H1 (cell line): ENCODE results near the gene PLOD1. TPM values are rescaled to one million over a fixed set of nuclear protein-coding genes. Genes with fewer than 3 reads are reported as not detected.

Source experiments
- CTCF ChIA-PET: fragments of 300-600 bp; sonication (Branson Sonifier 250); formaldehyde crosslinking; loops from one replicate; lab custom pipeline; 2021; ENCODE audit not compliant: partially characterized antibody; lab: Charles Lee
- POLR2A ChIA-PET: fragments of 300-600 bp; sonication (Branson Sonifier 250); formaldehyde crosslinking; loops from one replicate; lab custom pipeline; 2021; ENCODE audit warnings: inconsistent platforms; ENCODE audit not compliant: partially characterized antibody; lab: Charles Lee
- DNase-seq, 2 experiments: peaks; one replicate each; pipeline versions ENCODE4 v3.0.0 to v3.0.0-alpha.2; 2010 to 2022; ENCODE audit warnings: low spot score in 2 of 2, low read depth in 1 of 2, mixed read lengths in 1 of 2
- FAIRE-seq: peaks from 2 replicates; lab custom pipeline; 2011; peaks lifted over from hg19 to GRCh38; lab: Jason Lieb, UNC
- H2AFZ ChIP-seq: 2 replicates; pipeline ENCODE4 v1.8.1; 2012; ENCODE audit warnings: low read length, inconsistent platforms
- H2AK5ac ChIP-seq: 2 replicates; pipeline ENCODE4 v1.6.1; 2013; ENCODE audit warnings: low read depth, low read length
- H2BK120ac ChIP-seq: replicated peaks from 2 replicates; pipeline ENCODE3; 2013; ENCODE audit warnings: low read depth, low read length, inconsistent platforms
- H2BK12ac ChIP-seq: 2 replicates; pipeline ENCODE4 v1.6.1; 2013; ENCODE audit warnings: low read depth, low read length
- H2BK15ac ChIP-seq: 2 replicates; pipeline ENCODE4 v1.6.1; 2013; ENCODE audit warnings: low read length
- H2BK20ac ChIP-seq: 2 replicates; pipeline ENCODE4 v1.6.1; 2013; ENCODE audit warnings: low read length
- H2BK5ac ChIP-seq: 2 replicates; pipeline ENCODE4 v1.6.1; 2013; ENCODE audit warnings: low read depth, low read length
- H3K14ac ChIP-seq: 2 replicates; pipeline ENCODE4 v1.6.1; 2013; ENCODE audit warnings: inconsistent platforms; ENCODE audit not compliant: insufficient read length
- H3K18ac ChIP-seq: 2 replicates; pipeline ENCODE4 v1.6.1; 2013; ENCODE audit warnings: low read length; ENCODE audit errors: extremely low read depth
- H3K23ac ChIP-seq: 2 replicates; pipeline ENCODE4 v1.6.1; 2013; ENCODE audit warnings: inconsistent platforms; ENCODE audit not compliant: insufficient read length
- H3K23me2 ChIP-seq: 2 replicates; pipeline ENCODE4 v1.6.1; 2013; ENCODE audit warnings: low read depth, low read length
- H3K27ac ChIP-seq: 2 replicates; pipeline ENCODE4 v1.6.1; 2011; ENCODE audit warnings: low read depth, low read length, inconsistent platforms
- H3K27me3 ChIP-seq, 4 experiments: replicated peaks in 1 of 4; 1 replicate in 1 of 4; 2 replicates in 3 of 4; pipeline versions ENCODE4 v1.6.1 to v1.8.1; 2011 to 2013; ENCODE audit warnings: low read length in 3 of 4, mild to moderate bottlenecking in 3 of 4, inconsistent platforms in 2 of 4, mixed read lengths in 2 of 4, moderate library complexity in 1 of 4; ENCODE audit not compliant: control insufficient read depth in 3 of 4, insufficient read depth in 3 of 4; ENCODE audit errors: extremely low read depth in 1 of 4
- H3K36me3 ChIP-seq, 4 experiments: 2 replicates each; pipeline versions ENCODE4 v1.6.1 to v1.8.1; 2011 to 2013; ENCODE audit warnings: mild to moderate bottlenecking in 4 of 4, low read length in 3 of 4, moderate library complexity in 2 of 4, control low read depth in 1 of 4, inconsistent platforms in 1 of 4; ENCODE audit not compliant: insufficient read depth in 4 of 4, control insufficient read depth in 2 of 4
- H3K4ac ChIP-seq: replicated peaks from 2 replicates; pipeline ENCODE3; 2013; ENCODE audit warnings: low read length, low read depth, mixed read lengths, inconsistent platforms; ENCODE audit not compliant: insufficient read length
- H3K4me1 ChIP-seq, 4 experiments: replicated peaks in 1 of 4; 1 replicate in 1 of 4; 2 replicates in 3 of 4; pipeline versions ENCODE4 v1.6.1 to v1.8.1; 2011 to 2013; ENCODE audit warnings: low read length in 3 of 4, inconsistent platforms in 2 of 4, mixed read lengths in 1 of 4; ENCODE audit not compliant: insufficient read depth in 4 of 4, control insufficient read depth in 3 of 4
- H3K4me2 ChIP-seq, 2 experiments: 2 replicates each; pipeline versions ENCODE4 v1.6.1 to v1.8.1; 2011 to 2013; ENCODE audit warnings: low read depth in 2 of 2, low read length in 2 of 2, control low read depth in 1 of 2, inconsistent platforms in 1 of 2, mild to moderate bottlenecking in 1 of 2; ENCODE audit not compliant: insufficient read depth in 1 of 2
- H3K4me3 ChIP-seq, 4 experiments: fragments of 200-600, 300-600 bp in 1 of 4; sonication (generic), shearing (Covaris generic), sonication (Bioruptor Twin) in 1 of 4; 2 replicates each; pipeline versions ENCODE4 v1.5.1 to v1.8.1; 2011 to 2016; ENCODE audit warnings: low read length in 4 of 4, low read depth in 3 of 4, control low read depth in 2 of 4, inconsistent platforms in 2 of 4, mild to moderate bottlenecking in 2 of 4, mixed read lengths in 1 of 4, moderate library complexity in 1 of 4; ENCODE audit not compliant: insufficient read depth in 2 of 4; ENCODE audit errors: extremely low read depth in 1 of 4
- H3K56ac ChIP-seq: replicated peaks from 2 replicates; pipeline ENCODE3; 2013; ENCODE audit warnings: low read depth, mild to moderate bottlenecking, mixed read lengths, low read length, inconsistent platforms; ENCODE audit not compliant: insufficient read length
- H3K79me1 ChIP-seq: 2 replicates; pipeline ENCODE4 v1.6.1; 2013; ENCODE audit warnings: low read depth, low read length, control low read depth
- H3K79me2 ChIP-seq, 2 experiments: 2 replicates each; pipeline versions ENCODE4 v1.6.1 to v1.8.1; 2012 to 2013; ENCODE audit warnings: low read length in 2 of 2, mild to moderate bottlenecking in 2 of 2, inconsistent platforms in 1 of 2; ENCODE audit not compliant: insufficient read depth in 2 of 2, control insufficient read depth in 1 of 2
- H3K9ac ChIP-seq, 4 experiments: replicated peaks in 1 of 4; 1 replicate in 1 of 4; 2 replicates in 3 of 4; pipeline versions ENCODE4 v1.6.1 to v1.8.1; 2011 to 2013; ENCODE audit warnings: low read depth in 3 of 4, low read length in 3 of 4, control low read depth in 2 of 4, mild to moderate bottlenecking in 2 of 4, moderate library complexity in 2 of 4, inconsistent platforms in 1 of 4; ENCODE audit errors: extremely low read depth in 1 of 4
- H3K9me3 ChIP-seq, 2 experiments: 2 replicates each; pipeline versions ENCODE4 v1.6.1 to v1.8.1; 2012 to 2013; ENCODE audit warnings: mild to moderate bottlenecking in 2 of 2, moderate library complexity in 2 of 2, control low read depth in 1 of 2, inconsistent platforms in 1 of 2, low read depth in 1 of 2, low read length in 1 of 2, mixed read lengths in 1 of 2; ENCODE audit not compliant: insufficient read depth in 2 of 2
- H4K20me1 ChIP-seq, 2 experiments: replicated peaks in 1 of 2; 2 replicates each; pipeline versions ENCODE3 to v1.8.1; 2011 to 2013; ENCODE audit warnings: inconsistent platforms in 2 of 2, low read length in 2 of 2, mild to moderate bottlenecking in 1 of 2; ENCODE audit not compliant: insufficient read depth in 2 of 2, control insufficient read depth in 1 of 2
- H4K5ac ChIP-seq: 2 replicates; pipeline ENCODE4 v1.6.1; 2013; ENCODE audit warnings: low read length, low read depth, mixed read lengths, inconsistent platforms; ENCODE audit not compliant: insufficient read length
- H4K8ac ChIP-seq: 2 replicates; pipeline ENCODE4 v1.8.0; 2013; ENCODE audit warnings: mild to moderate bottlenecking, moderate library complexity, low read length, inconsistent platforms; ENCODE audit not compliant: insufficient read depth; ENCODE audit errors: extremely low read depth
- H4K91ac ChIP-seq: replicated peaks from 2 replicates; pipeline ENCODE3; 2013; ENCODE audit warnings: low read length, mixed read lengths, inconsistent platforms; ENCODE audit not compliant: insufficient read length
- POLR2AphosphoS5 ChIP-seq: IDR thresholded peaks from 2 replicates; pipeline ENCODE4 v1.6.1; 2011; ENCODE audit warnings: low read depth, low read length
- SIN3A ChIP-seq, 2 experiments: IDR thresholded peaks in 1 of 2; conservative IDR thresholded peaks in 1 of 2; 2 replicates each; pipeline ENCODE4 v1.6.1; 2011 to 2012; ENCODE audit warnings: low read length in 2 of 2, improper control_type of control experiment in 1 of 2, low read depth in 1 of 2, mild to moderate bottlenecking in 1 of 2
- WGBS, 2 experiments: shearing (Covaris generic) in 1 of 2; methylation state at CpG; one replicate each; pipeline versions ENCODE4 v1.1.6 to v1.1.7; 2013 to 2015; ENCODE audit warnings: low lambda C conversion rate in 2 of 2, mixed read lengths in 2 of 2, inconsistent platforms in 1 of 2, low coverage in 1 of 2, missing lambda C conversion rate in 1 of 2; ENCODE audit not compliant: insufficient replicate concordance in 2 of 2, insufficient coverage in 1 of 2, insufficient read length in 1 of 2; ENCODE audit errors: extremely low coverage in 1 of 2, missing lambda C conversion rate in 1 of 2; 5-methylcytosine and 5-hydroxymethylcytosine counted together
- polyA plus RNA-seq, 7 experiments: library from polyadenylated mRNA; depleted of rRNA in 3 of 7; stranded (reverse) in 5 of 7; unstranded in 2 of 7; fragments of >200 nt in 5 of 7; fragments of 200-250 nt in 2 of 7; gene quantifications; 1 replicate in 5 of 7; 2 replicates in 1 of 7; 4 replicates in 1 of 7; pipeline versions ENCODE4 v1.2.1 to v1.2.3, GENCODE V29; 2011 to 2013; ENCODE audit warnings: missing spikeins in 2 of 7, mixed read lengths in 2 of 7
- total RNA-seq: library from RNA; stranded (reverse); fragmentation: NEBNext Ultra II Directional; extraction: Animal tissue kit (Norgen Biotek cat#: 25700); gene quantifications from 2 replicates; pipeline ENCODE4 v1.2.1, GENCODE V29; 2021

The PLOD1 gene
- total and polyA plus RNA-seq, 2 of the 8 experiments (the other 6 are each of a cell fraction or from before 2014, with no cell fraction given) = 44.9 to 51.8 TPM

DNA sequence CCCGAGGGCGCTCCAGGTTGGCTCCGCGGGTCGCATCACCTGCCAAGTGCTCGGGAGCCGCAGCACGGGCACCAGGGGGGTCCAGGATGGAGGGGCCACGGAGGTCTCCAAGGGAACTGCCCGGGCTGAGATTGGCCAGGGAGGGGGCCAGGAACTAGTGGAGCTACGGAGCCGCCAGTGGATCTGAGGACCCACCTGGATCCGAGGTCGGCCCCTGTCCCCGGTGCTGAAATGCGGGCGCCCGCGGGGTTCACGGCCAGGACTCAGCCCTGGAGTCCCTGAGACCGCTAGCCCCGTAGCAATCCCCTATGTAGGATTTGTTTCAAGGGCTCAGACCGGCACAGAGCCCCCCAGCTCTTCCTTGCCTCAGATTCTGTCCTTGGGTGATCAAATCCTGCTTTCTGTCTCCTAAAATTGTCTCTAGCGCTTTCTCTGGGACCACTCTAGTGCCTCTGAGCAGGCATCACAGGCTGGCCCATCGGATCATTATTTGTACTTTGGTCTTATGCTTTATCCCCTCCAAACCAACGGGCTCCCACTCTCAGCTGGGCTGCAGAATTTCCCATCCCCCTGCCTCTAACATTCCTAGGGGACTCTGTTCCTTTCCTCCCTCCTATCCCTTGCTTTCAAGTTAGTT is 35.6 kb upstream of the PLOD1 start:
- Histone ChIP-seq H3K27me3 (peaks cover 0 to 2% (median 0%) of the 10 kb centered on the region in 4 experiments; a peak in 1 of 7 replicates), H3K18ac (no peak overlapping the region), H3K56ac (no peak overlapping the region), H2BK12ac (no peak overlapping the region), H3K23ac (no peak overlapping the region), H2BK120ac (no peak overlapping the region), H2AK5ac (no peak overlapping the region), H3K23me2 (peaks cover 5% of the 10 kb centered on the region; the same call in 1 of the 2 replicates), H2BK5ac (no peak overlapping the region), H3K4me2 (peak overlapping the region in 1 of 2 experiments; percentile 45; a peak in 2 of 4 replicates), H4K5ac (no peak overlapping the region), H3K79me1 (no peaks in the 10 kb centered on the region; the same call in 1 of the 2 replicates), H3K9ac (no peak overlapping the region), H3K4me3 (peak overlapping the region in 2 of 4 experiments; percentile 32 to 35; a peak in 1 of 8 replicates), H3K4me1 (peaks cover 0 to 2% (median 0%) of the 10 kb centered on the region in 4 experiments; a peak in 4 of 7 replicates), H2BK20ac (no peak overlapping the region), H2BK15ac (no peak overlapping the region), H4K91ac (no peak overlapping the region), H2AFZ (no peak overlapping the region), H3K14ac (no peak overlapping the region), H4K8ac (no peak overlapping the region), H3K27ac (no peak overlapping the region), H4K20me1 (no peaks in the 10 kb centered on the region), H3K36me3 (no peaks in the 10 kb centered on the region)
- DNase-seq (peak in 1 of 2 experiments; percentile 93), FAIRE-seq (no peak)
- POLR2A ChIA-PET = interaction anchor here (0.7 to 3.5 kb wide), 6 partner anchors 9 to 71 kb away, joined by 3 to 34 read pairs (median 4); partner anchors contain the start of gene NPPA
- TF ChIP-seq SIN3A (conservative IDR thresholded peaks at IDR 0.05 in 1 of 2, IDR thresholded peaks at IDR 0.05 in 1 of 2; ENCODE audit: low read depth in 1 of 2, low read length in 2 of 2) (peak; percentile 82 to 87; a peak in 2 of 4 replicates), POLR2AphosphoS5 (no peak)
- TF ChIP-seq, all 59 proteins: peak for 1
- WGBS, 2 experiments = 45% methylated on average over 24 of the region's 26 CpGs; no CpG with 5 or more reads in 1 of the 2 experiments
- Histone ChIP-seq H3K4ac (no peak overlapping the region), H3K79me2 (no peaks in the 10 kb centered on the region), H3K9me3 (no peaks in the 10 kb centered on the region)
- CTCF ChIA-PET = interaction anchor here (0.6 to 2.0 kb wide), 10 partner anchors 17 to 255 kb away, joined by 3 to 13 read pairs (median 3); no protein-coding TSS in a partner anchor
